Hematopoietic multipotent progenitor cell treated with erythropoietin and hydrocortisone succinate and interleukin-3 and kit ligand, for 4 days (in vitro differentiated cells): Measurements from ENCODE around the gene TPST1.
"Not testable (repeated sequence)": the region's sequence is repeated elsewhere in the genome, so short reads cannot be mapped to it uniquely, and the experiment has no call there.

Experiments used
- DNase-seq: peaks from one replicate; pipeline ENCODE4 v3.0.0-alpha.2; 2015

TPST1 gene

DNA sequence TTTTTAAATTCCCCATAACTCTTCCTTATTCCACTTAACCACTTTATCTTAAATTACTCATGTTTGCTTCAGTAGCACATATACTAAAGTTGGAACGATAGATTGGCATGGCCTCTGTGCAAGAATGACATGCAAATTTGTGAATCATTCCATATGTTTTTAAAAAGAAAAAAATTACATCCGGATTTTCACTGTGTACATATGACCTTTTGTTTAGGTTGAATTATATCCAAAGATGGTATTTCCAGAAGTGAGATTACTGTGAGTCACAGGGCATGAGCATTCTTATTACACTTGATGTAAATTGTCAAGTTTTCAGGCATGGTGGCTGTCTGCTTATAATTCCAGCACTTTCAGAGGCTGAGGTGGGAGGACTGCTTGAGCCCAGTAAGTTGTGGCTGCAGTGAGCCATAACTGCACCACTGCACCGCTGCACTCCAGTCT is 190.0 kb downstream of the TPST1 start:
- DNase-seq: not testable (repeated sequence)

DNA sequence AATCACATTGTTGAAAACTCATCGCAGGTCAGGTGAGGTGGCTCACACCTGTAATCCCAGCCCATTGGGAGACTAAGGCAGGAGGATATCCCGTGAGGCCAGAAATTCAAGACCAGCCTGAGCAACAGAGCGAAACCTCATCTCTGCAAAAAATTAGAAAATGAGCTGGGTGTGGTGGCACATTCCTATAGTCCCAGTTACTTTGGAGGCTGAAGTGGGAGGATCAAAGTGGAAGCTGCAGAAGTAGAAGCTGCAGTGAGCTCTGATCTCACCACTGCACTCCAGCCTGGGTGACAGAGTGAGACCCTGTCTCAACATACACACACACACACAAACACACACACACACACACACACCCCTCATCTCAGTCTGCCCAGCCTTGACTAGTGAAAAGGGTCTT is 190.9 kb downstream of the TPST1 start:
- DNase-seq: not testable (repeated sequence)

DNA sequence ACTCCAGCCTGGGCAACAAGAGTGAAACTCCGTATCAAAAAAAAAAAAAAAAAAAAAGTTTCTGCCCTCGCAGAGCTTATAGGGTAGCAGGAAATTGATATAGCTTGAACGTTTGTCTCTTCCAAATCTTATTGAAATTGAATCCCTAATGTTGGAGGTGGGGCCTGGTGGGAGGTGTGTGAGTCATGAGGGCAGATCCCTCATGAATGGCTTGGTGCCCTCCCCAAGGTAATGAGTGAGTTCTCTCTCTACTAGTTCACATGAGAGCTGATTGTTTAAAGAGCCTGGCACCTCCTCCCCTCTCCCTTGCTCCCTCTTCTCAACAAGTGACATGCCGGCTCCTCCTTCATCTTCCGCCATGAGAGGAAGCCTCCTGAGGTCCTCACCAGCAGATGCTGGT is 193.7 kb downstream of the TPST1 start:
- DNase-seq: not testable (repeated sequence)

DNA sequence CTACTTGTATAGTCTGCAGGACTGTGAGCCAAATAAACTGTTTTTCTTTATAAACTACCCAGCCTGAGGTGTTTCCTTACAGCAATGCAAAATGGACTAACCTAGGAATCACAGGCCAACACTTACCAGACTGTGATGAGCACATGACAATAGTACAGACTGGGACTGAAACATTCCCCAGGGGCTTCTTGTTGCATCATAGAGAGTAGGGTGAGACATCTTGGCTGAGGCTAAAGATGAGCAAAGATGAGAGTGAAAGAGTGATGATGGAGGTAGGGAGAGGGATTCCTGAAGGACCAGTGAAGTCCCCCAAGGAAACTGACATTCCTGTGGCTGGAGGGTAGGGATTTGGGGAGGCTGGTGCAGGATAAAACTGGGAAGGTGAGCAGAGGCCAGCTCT is 194.4 kb downstream of the TPST1 start:
- no peak for DNase-seq

DNA sequence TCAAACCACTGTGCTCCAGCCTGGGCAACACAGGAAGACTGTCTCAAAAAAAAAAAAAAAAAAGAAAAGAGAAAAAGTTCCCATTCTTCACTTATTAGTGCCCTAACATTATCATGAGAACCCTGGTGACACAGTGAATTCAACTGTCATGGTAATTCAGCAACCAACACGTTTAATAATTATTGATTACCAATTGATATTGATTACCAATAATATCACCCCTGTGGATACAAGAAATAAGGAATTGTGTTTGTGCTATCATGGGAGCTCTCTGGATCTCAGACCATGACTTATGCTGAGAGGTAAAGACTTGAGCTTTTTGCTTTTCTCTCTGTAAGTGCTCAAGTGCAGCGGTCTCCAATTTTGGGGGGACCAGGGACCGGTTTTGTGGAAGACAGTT is 195.3 kb downstream of the TPST1 start:
- no peak for DNase-seq

DNA sequence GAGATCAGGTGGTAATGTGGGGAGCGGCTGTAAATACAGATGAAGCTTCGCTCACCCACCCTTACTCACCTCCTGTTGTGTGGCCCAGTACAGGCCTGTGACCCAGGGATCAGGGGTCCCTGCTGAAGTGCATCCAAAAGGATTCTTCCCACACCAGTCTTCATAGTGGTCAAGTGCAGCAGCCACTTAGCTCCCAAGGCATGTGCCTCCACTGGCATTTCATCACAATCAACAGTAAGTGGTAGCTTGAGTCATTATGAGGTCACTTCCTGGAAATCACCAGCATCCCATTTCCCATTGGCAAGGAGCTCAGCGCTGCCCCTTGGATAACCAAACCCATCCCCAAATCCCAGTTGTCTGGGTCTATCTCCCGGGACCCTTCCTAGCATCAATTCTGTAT is 196.0 kb downstream of the TPST1 start:
- DNase-seq: not testable (repeated sequence)

DNA sequence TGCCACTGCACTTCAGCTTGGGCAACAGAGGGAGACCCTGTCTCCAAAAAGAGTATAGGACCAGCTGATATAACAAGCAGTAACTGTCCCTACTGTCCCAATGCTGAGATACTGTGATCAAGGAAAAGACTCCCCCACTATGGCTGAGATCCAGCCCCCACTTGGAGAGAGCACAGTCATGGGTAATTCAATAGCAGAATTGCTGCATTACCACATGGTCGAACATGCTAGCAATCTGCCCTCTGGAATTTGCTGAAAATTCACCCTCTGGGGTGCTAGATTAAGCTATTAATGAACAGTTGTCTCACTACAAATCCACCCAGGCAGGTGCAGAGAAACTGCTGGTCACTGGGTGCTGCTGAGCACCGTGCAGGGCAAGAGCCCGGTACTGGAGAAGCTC is 196.8 kb downstream of the TPST1 start:
- not testable (repeated sequence) for DNase-seq

DNA sequence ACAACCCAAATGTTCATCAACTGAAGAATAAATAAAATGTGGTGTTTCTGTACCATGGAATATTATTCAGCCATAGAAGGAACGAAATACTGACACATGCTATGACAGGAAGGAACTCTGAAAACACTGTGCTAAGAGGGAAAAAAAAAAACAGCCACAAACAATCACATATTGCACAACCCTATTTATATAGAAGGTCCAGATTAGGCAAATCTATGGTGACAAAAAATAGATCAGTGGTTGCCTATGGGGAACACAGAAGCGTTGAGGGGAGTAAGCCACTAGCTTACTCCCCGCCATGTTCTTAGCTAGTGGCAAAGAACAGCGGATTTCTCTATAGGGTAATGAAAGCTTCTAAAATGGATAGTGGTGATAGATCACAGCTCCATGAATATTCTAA is 198.4 kb downstream of the TPST1 start:
- DNase-seq: no peak

DNA sequence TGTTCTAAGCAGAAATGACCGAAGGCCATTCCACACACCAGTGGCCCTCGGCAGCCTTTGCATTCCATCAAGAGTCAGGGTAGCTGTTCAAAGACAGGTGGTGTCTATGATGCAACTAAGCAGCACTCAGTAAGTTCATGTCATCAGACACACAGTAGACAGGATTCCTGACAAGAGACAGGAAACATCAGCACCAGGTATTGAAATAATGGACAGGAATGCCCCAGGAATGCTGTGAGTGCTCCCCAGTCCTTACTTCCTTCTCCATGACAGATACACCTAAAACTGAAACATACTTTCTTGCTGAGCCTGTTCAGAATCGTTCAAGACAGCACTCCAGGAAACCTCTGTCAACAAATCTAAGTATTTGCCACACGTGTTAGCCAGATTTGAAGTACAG is 204.4 kb downstream of the TPST1 start:
- no peak for DNase-seq
